Body of pancreas (tissue), 4 donors: ENCODE results near the gene GSG1L.

Experiments used
- CTCF ChIP-seq, 7 experiments: fragments of 450-650 bp in 4 of 7; fragments of 200-600 bp in 3 of 7; sonication (generic) in 3 of 7; IDR thresholded peaks; one replicate each; pipeline ENCODE4 v1.5.1; 2016 to 2019; ENCODE audit warnings: antibody characterized with exemption in 7 of 7
- POLR2A ChIP-seq, 3 donors: fragments of 450-650 bp; IDR thresholded peaks; one replicate each; pipeline ENCODE4 v1.6.1; 2016; ENCODE audit warnings: antibody characterized with exemption in 3 of 3, mild to moderate bottlenecking in 2 of 3

- TF ChIP-seq CTCF (IDR thresholded peaks at IDR 0.05) (no peak), POLR2A (IDR thresholded peaks at IDR 0.05) (no peak)
These were observed 38.0 kb upstream of the GSG1L start for GRCh38 chr16:28101533-28101890.
